VCaP (cell line): ENCODE data around the gene RBKS.
A peak's percentile ranks its signal among the peaks of the same experiment; 100 is the strongest.

Source experiments
- H3K27ac ChIP-seq: fragments of 450-650 bp; 2 replicates; pipeline ENCODE4 v1.5.1; 2017
- CTCF ChIP-seq: fragments of 450-650 bp; conservative IDR thresholded peaks from 2 replicates; pipeline ENCODE4 v1.5.1; 2017; ENCODE audit warnings: mild to moderate bottlenecking, moderate library complexity

The RBKS gene

GRCh38 chr2:27890146-27890923 lies at the start of gene RBKS, which contains the start of gene BABAM2:
TSS of gene RBKS (minus strand) at chr2:27890387. CDS start at chr2:27890345, 42 bp downstream.
TSS of gene BABAM2 (plus strand) at chr2:27890729. CDS start at chr2:27894557, 3,828 bp downstream.
- TF ChIP-seq CTCF = no peak
- H3K27ac ChIP-seq = peak within 1 kb of the TSS; percentile 90

- no peak for TF ChIP-seq CTCF
- H3K27ac ChIP-seq = no peak overlapping the region
Observed at GRCh38 chr2:27935026-27935425, 44.8 kb upstream of the RBKS start.

- no peak overlapping the region for H3K27ac ChIP-seq
- TF ChIP-seq CTCF = no peak
Observed at GRCh38 chr2:27932396-27932795, 42.2 kb upstream of the RBKS start.

GRCh38 chr2:27931361-27931950 lies 41.3 kb upstream of the RBKS start:
- TF ChIP-seq CTCF = no peak
- no peak overlapping the region for H3K27ac ChIP-seq

GRCh38 chr2:27929916-27930486 lies 39.8 kb upstream of the RBKS start:
- TF ChIP-seq CTCF = no peak
- H3K27ac ChIP-seq = no peak overlapping the region

- no peak for TF ChIP-seq CTCF
Observed at GRCh38 chr2:27925766-27926472, 35.7 kb upstream of the RBKS start.

GRCh38 chr2:27922842-27923241 lies 32.7 kb upstream of the RBKS start:
- TF ChIP-seq CTCF = no peak
- peak overlapping the region; percentile 85 for H3K27ac ChIP-seq

More at GRCh38 chr2:27925766-27926472, 35.7 kb upstream of the RBKS start:
- H3K27ac ChIP-seq = no peak overlapping the region
